ENCODE measurements around the gene UNC50.

The UNC50 gene

DNA sequence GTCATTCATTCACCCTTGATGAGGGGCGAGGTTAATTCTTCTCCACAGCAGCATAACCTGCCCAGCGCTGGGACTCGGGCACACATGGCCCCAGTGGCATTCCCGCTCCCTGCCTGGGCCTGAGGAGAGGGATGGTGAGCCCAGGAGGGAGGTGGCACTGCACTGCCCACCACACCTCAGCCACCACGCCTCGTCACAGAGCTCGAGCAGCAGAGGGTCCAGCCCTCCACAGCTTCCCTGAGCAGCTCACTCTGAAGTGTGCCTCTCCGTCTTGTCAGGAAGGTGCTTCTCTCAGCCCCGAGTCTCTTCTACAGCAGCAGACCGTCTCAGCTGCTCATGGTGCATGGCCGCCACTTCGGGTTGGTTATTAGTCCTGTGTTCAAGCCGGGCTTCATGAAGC, 35.0 kb upstream of the UNC50 start:
- no peak for TF ChIP-seq SIN3A (IDR thresholded peaks at IDR 0.05; ENCODE audit: borderline replicate concordance, insufficient read depth, low read length)
- TF ChIP-seq POLR2AphosphoS5 (IDR thresholded peaks at IDR 0.05; ENCODE audit: low read depth, low read length): no peak
- no peak for TF ChIP-seq FOXP2 (optimal IDR thresholded peaks at IDR 0.05; ENCODE audit: borderline replicate concordance, extremely low read depth, extremely low read length, insufficient read depth)
- TF ChIP-seq REST (IDR thresholded peaks at IDR 0.05; ENCODE audit: insufficient read depth in 1 of 2, low read depth in 2 of 2, low read length in 2 of 2): no peak
- TF ChIP-seq TAF1 (IDR thresholded peaks at IDR 0.05; ENCODE audit: borderline replicate concordance, insufficient read depth, low read length): no peak

DNA sequence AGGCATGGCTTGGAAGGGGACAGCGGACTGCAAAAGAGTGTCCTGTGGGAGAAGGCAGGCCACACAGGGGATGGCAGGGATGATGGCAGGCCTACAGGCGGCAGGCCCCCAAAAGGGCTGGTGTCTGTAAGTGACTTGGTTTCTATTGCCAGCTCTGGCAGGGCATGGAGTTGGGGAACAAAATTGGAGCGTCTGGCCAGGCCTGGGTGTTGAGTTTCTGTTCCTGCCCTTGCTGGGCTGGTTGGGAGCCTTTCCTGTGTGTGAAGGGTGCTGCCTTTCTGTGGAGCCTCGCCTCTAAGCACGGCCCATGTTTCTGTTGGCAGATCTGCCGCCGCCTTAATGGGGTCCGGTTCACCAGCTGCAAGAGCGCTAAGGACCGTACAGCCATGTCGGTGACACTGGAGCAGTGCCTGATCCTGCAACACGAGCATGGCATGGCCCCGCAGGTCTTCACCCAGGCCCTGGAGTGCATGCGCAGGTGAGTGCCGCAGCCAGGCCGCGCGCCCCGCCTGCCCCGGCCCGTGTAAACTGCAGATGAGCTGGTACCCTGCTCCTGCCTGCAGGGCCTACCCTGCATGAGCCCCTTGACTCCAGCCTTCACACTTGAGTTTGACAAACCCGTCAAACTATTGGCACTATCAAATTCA, 31.6 kb upstream of the UNC50 start:
- TF ChIP-seq SIN3A (IDR thresholded peaks at IDR 0.05; ENCODE audit: borderline replicate concordance, insufficient read depth, low read length) (no peak), FOXP2 (optimal IDR thresholded peaks at IDR 0.05; ENCODE audit: borderline replicate concordance, extremely low read depth, extremely low read length, insufficient read depth) (no peak), POLR2AphosphoS5 (IDR thresholded peaks at IDR 0.05; ENCODE audit: low read depth, low read length) (no peak), REST (IDR thresholded peaks at IDR 0.05; ENCODE audit: insufficient read depth in 1 of 2, low read depth in 2 of 2, low read length in 2 of 2) (no peak), TAF1 (IDR thresholded peaks at IDR 0.05; ENCODE audit: borderline replicate concordance, insufficient read depth, low read length) (no peak)

DNA sequence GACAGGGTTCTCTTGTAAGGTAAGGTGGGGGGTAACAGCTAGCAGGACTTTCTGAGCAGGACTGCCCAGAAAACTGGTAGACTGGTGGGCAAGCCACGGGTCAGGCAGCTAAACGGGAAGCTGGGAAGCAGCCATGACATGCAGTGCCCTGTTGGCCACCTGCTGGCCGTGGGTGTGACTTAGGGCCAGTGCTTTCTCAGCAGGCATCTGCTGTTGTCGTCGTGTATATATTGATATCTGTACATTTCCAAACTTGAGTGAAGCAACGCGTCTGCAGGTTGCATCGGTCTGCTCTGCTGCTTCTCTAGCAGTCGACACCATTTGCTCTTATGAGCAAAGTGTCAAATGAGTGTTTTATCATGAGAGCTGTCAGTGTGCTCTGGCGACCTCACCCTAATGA, 31.1 kb upstream of the UNC50 start:
- TF ChIP-seq SIN3A (IDR thresholded peaks at IDR 0.05; ENCODE audit: borderline replicate concordance, insufficient read depth, low read length) (no peak), FOXP2 (optimal IDR thresholded peaks at IDR 0.05; ENCODE audit: borderline replicate concordance, extremely low read depth, extremely low read length, insufficient read depth) (no peak), POLR2AphosphoS5 (IDR thresholded peaks at IDR 0.05; ENCODE audit: low read depth, low read length) (no peak), REST (IDR thresholded peaks at IDR 0.05; ENCODE audit: insufficient read depth in 1 of 2, low read depth in 2 of 2, low read length in 2 of 2) (no peak), TAF1 (IDR thresholded peaks at IDR 0.05; ENCODE audit: borderline replicate concordance, insufficient read depth, low read length) (no peak)

GRCh38 chr2:98578231-98578630, 30.2 kb upstream of the UNC50 start:
- TF ChIP-seq POLR2AphosphoS5 (IDR thresholded peaks at IDR 0.05; ENCODE audit: low read depth, low read length) (no peak), SIN3A (IDR thresholded peaks at IDR 0.05; ENCODE audit: borderline replicate concordance, insufficient read depth, low read length) (no peak), FOXP2 (optimal IDR thresholded peaks at IDR 0.05; ENCODE audit: borderline replicate concordance, extremely low read depth, extremely low read length, insufficient read depth) (no peak), TAF1 (IDR thresholded peaks at IDR 0.05; ENCODE audit: borderline replicate concordance, insufficient read depth, low read length) (no peak), REST (IDR thresholded peaks at IDR 0.05; ENCODE audit: insufficient read depth in 1 of 2, low read depth in 2 of 2, low read length in 2 of 2) (no peak)
